Fibroblast of lung (primary cell): ENCODE data around the gene CASQ2. TPM values are rescaled to one million over a fixed set of nuclear protein-coding genes. Genes with fewer than 3 reads are reported as not detected.

Experiments used
- DNase-seq, 2 donors: peaks; one replicate each; pipeline versions ENCODE4 v3.0.0 to v3.0.0-alpha.2; 2010; ENCODE audit warnings: low read depth in 2 of 2
- H2AFZ ChIP-seq: 2 replicates; pipeline ENCODE4 v1.5.1; 2012; ENCODE audit warnings: low read length, control low read depth, inconsistent platforms
- H3K27ac ChIP-seq: 2 replicates; pipeline ENCODE4 v1.5.1; 2011; ENCODE audit warnings: low read length, control low read depth; ENCODE audit not compliant: insufficient read depth
- H3K27me3 ChIP-seq: 2 replicates; pipeline ENCODE4 v1.5.1; 2011; ENCODE audit warnings: mild to moderate bottlenecking, low read length; ENCODE audit not compliant: control insufficient read depth, insufficient read depth
- H3K36me3 ChIP-seq: 2 replicates; pipeline ENCODE4 v1.5.1; 2011; ENCODE audit warnings: low read length; ENCODE audit not compliant: control insufficient read depth, insufficient read depth
- H3K4me1 ChIP-seq: 2 replicates; pipeline ENCODE4 v1.5.1; 2011; ENCODE audit warnings: low read length; ENCODE audit not compliant: control insufficient read depth, insufficient read depth; ENCODE audit errors: extremely low read depth
- H3K4me2 ChIP-seq: 2 replicates; pipeline ENCODE4 v1.5.1; 2011; ENCODE audit warnings: low read length, control low read depth; ENCODE audit not compliant: insufficient read depth; ENCODE audit errors: extremely low read depth
- H3K4me3 ChIP-seq, 4 experiments: fragments of 200-600 bp in 1 of 4; sonication (generic) in 1 of 4; replicated peaks in 1 of 4; 2 replicates each; pipeline ENCODE4 v1.5.1; 2011 to 2016; ENCODE audit warnings: low read length in 4 of 4, low read depth in 3 of 4, mild to moderate bottlenecking in 3 of 4, control low read depth in 2 of 4, inconsistent platforms in 1 of 4, mixed read lengths in 1 of 4; ENCODE audit not compliant: insufficient read depth in 1 of 4; ENCODE audit errors: control extremely low read depth in 1 of 4
- H3K79me2 ChIP-seq: 2 replicates; pipeline ENCODE4 v1.5.1; 2012; ENCODE audit warnings: mild to moderate bottlenecking, low read length, inconsistent platforms; ENCODE audit not compliant: control insufficient read depth, insufficient read depth
- H3K9ac ChIP-seq: 2 replicates; pipeline ENCODE4 v1.5.1; 2011; ENCODE audit warnings: mild to moderate bottlenecking, low read length, control low read depth; ENCODE audit not compliant: insufficient read depth
- H3K9me3 ChIP-seq: 2 replicates; pipeline ENCODE4 v1.5.1; 2012; ENCODE audit warnings: low read depth, low read length; ENCODE audit not compliant: control insufficient read depth, insufficient read depth
- H4K20me1 ChIP-seq: 2 replicates; pipeline ENCODE4 v1.5.1; 2011; ENCODE audit warnings: low read length; ENCODE audit not compliant: control insufficient read depth, insufficient read depth; ENCODE audit errors: extremely low read depth
- EZH2 ChIP-seq: IDR thresholded peaks from 2 replicates; pipeline ENCODE4 v1.5.1; 2012; ENCODE audit warnings: low read length, control low read depth, mild to moderate bottlenecking; ENCODE audit errors: missing control alignments
- polyA plus RNA-seq, 2 donors: library from polyadenylated mRNA; depleted of rRNA in 1 of 2; stranded (reverse) in 1 of 2; unstranded in 1 of 2; fragments of >200 nt; gene quantifications; 2 replicates each; pipeline ENCODE4 v1.2.1, GENCODE V29; 2011 to 2012; ENCODE audit warnings: missing spikeins in 1 of 2
- total RNA-seq: library from RNA; depleted of rRNA; stranded (reverse); fragments of >200 nt; gene quantifications from 2 replicates; pipeline ENCODE4 v1.2.1, GENCODE V29; 2014
- TF ChIP-seq, protein P1 (sequence below), 2 donors: IDR thresholded peaks in 1 of 2; conservative IDR thresholded peaks in 1 of 2; 1 replicate in 1 of 2; 2 replicates in 1 of 2; pipeline ENCODE4 v1.5.1; 2011 to 2012; ENCODE audit warnings: low read length in 2 of 2, control low read depth in 1 of 2, inconsistent platforms in 1 of 2, low read depth in 1 of 2, mild to moderate bottlenecking in 1 of 2

CASQ2 gene
- total and polyA plus RNA-seq, 2 donors (not counting 1 experiment from before 2014, with no cell fraction given), result 0.03 TPM; not detected in 1

DNA sequence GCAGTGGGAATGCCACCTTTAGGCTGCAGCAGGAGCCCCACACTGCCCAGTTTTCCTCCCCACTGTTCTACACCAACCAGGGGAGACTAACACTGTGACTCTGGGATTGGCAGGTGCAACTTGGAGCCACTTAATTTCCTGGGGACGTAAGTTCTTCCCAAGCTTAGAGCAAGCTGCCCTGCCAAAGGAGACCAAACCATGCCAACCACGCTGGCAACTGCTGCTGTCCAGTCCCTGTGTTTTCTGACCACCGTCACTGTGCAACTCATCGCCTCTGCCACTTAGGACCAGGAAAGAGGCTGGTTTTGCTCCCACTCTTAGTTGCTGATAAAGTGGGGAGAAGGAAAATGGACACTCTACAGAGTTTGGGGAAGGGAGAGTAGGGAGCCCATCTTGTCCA lies 76.3 kb downstream of the CASQ2 start:
- Histone ChIP-seq H3K4me3 (no peak overlapping the region), H4K20me1 (no peaks in the 10 kb centered on the region), H3K9me3 (no peaks in the 10 kb centered on the region), H3K79me2 (no peaks in the 10 kb centered on the region), H3K4me1 (no peaks in the 10 kb centered on the region), H3K27me3 (no peaks in the 10 kb centered on the region), H3K9ac (no peak overlapping the region), H3K4me2 (no peak overlapping the region), H3K36me3 (no peaks in the 10 kb centered on the region), H2AFZ (no peak overlapping the region), H3K27ac (no peak overlapping the region)
- no peak for DNase-seq
- TF ChIP-seq EZH2, result no peak
- TF ChIP-seq, protein P1, sequence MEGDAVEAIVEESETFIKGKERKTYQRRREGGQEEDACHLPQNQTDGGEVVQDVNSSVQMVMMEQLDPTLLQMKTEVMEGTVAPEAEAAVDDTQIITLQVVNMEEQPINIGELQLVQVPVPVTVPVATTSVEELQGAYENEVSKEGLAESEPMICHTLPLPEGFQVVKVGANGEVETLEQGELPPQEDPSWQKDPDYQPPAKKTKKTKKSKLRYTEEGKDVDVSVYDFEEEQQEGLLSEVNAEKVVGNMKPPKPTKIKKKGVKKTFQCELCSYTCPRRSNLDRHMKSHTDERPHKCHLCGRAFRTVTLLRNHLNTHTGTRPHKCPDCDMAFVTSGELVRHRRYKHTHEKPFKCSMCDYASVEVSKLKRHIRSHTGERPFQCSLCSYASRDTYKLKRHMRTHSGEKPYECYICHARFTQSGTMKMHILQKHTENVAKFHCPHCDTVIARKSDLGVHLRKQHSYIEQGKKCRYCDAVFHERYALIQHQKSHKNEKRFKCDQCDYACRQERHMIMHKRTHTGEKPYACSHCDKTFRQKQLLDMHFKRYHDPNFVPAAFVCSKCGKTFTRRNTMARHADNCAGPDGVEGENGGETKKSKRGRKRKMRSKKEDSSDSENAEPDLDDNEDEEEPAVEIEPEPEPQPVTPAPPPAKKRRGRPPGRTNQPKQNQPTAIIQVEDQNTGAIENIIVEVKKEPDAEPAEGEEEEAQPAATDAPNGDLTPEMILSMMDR (conservative IDR thresholded peaks at IDR 0.05 in 1 of 2, IDR thresholded peaks at IDR 0.05 in 1 of 2; ENCODE audit: low read depth in 1 of 2, low read length in 2 of 2), result no peak

DNA sequence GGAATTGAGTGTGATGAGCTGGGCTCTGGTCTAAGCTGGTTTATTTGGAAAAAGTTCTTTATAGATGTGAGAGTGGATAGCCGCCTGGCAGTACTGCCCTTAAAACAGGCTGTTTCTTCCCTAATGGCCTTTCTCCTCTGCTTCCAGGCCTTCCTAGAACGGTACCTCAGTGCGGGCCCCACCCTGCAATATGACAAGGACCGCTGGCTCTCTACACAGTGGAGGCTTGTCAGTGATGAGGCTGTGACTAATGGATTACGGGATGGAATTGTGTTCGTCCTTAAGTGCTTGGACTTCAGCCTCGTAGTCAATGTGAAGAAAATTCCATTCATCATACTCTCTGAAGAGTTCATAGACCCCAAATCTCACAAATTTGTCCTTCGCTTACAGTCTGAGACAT lies 77.5 kb downstream of the CASQ2 start:
- Histone ChIP-seq H3K9ac (no peak overlapping the region), H3K36me3 (no peaks in the 10 kb centered on the region), H3K27ac (no peak overlapping the region), H3K27me3 (no peaks in the 10 kb centered on the region), H3K4me2 (no peak overlapping the region), H3K4me3 (no peak overlapping the region), H3K4me1 (no peaks in the 10 kb centered on the region), H4K20me1 (no peaks in the 10 kb centered on the region), H3K9me3 (no peaks in the 10 kb centered on the region), H2AFZ (no peak overlapping the region), H3K79me2 (no peaks in the 10 kb centered on the region)
- no peak for DNase-seq
- TF ChIP-seq, protein P1 (conservative IDR thresholded peaks at IDR 0.05 in 1 of 2, IDR thresholded peaks at IDR 0.05 in 1 of 2; ENCODE audit: low read depth in 1 of 2, low read length in 2 of 2), result no peak
- no peak for TF ChIP-seq EZH2

DNA sequence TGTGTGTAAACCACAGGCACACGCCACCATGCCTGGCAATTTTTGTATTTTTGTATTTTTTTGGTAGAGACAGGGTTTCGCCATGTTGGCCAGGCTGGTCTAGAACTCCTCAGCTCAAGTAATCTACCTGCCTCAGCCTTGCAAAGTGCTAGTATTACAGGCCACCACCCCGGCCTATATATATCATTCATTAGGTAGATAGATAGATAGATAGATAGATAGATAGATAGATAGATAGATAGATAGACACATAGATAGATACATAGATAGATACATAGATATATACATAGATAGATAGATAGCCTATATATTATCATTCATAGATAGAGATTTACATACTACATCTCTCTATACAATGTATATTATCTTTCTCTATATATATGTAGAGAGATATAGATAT lies 80.8 kb downstream of the CASQ2 start:
- Histone ChIP-seq H3K79me2 (no peaks in the 10 kb centered on the region), H3K4me2 (no peak overlapping the region), H3K4me3 (no peak overlapping the region), H3K27ac (no peak overlapping the region), H3K9me3 (no peaks in the 10 kb centered on the region), H2AFZ (no peak overlapping the region), H3K36me3 (peaks cover 2% of the 10 kb centered on the region), H4K20me1 (no peaks in the 10 kb centered on the region), H3K4me1 (no peaks in the 10 kb centered on the region), H3K9ac (no peak overlapping the region), H3K27me3 (no peaks in the 10 kb centered on the region)
- no peak for DNase-seq
- no peak for TF ChIP-seq EZH2
- TF ChIP-seq, protein P1 (conservative IDR thresholded peaks at IDR 0.05 in 1 of 2, IDR thresholded peaks at IDR 0.05 in 1 of 2; ENCODE audit: low read depth in 1 of 2, low read length in 2 of 2), result no peak
